GM13977 (cell line): Measurements from ENCODE around the gene ETV3L.

Experiments
- DNase-seq: peaks from one replicate; pipeline ENCODE4 v3.0.0; 2012; ENCODE audit warnings: low spot score
- in situ Hi-C: fragments of 300-500 bp; cut with MboI; formaldehyde crosslinking; loops from one replicate; pipeline ENCODE4 v1.12.0; 2022; ENCODE audit warnings: low sequenced_read_pairs, low pct_unique_long_range_greater_than_20kb, mixed read lengths, inconsistent platforms; ENCODE audit not compliant: unreplicated experiment
- TF ChIP-seq, protein P1 (sequence below): IDR thresholded peaks from 2 replicates; pipeline ENCODE4 v1.5.1; 2012; ENCODE audit warnings: mild to moderate bottlenecking, control low read depth; ENCODE audit not compliant: insufficient read depth; ENCODE audit errors: extremely low read depth, missing control alignments

Gene ETV3L

DNA sequence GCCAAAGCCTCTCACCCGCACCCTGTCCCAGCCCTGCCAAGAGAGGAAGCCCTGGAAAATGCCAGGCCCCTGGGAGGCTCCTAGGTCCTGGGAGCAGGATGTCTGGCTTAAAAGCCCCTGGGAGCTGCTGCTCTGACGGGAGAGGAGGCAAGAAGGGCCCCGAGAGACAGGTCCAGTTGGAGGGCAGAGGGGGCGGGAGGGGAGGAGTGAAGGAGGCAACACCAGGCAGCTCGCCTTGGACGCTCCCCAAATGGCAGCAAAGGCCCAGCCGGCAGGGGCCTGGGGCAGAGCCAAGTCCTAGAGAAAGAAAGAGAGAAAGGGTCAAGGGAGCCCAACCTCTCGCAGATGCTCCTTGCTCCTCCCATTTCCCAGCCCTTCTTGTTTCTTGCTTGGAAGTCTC is 6.8 kb downstream of the ETV3L start:
- in situ Hi-C loops: loop anchor here (5.0 kb wide), 1 partner anchor 69 kb away; no protein-coding TSS in a partner anchor
- TF ChIP-seq, protein P1, sequence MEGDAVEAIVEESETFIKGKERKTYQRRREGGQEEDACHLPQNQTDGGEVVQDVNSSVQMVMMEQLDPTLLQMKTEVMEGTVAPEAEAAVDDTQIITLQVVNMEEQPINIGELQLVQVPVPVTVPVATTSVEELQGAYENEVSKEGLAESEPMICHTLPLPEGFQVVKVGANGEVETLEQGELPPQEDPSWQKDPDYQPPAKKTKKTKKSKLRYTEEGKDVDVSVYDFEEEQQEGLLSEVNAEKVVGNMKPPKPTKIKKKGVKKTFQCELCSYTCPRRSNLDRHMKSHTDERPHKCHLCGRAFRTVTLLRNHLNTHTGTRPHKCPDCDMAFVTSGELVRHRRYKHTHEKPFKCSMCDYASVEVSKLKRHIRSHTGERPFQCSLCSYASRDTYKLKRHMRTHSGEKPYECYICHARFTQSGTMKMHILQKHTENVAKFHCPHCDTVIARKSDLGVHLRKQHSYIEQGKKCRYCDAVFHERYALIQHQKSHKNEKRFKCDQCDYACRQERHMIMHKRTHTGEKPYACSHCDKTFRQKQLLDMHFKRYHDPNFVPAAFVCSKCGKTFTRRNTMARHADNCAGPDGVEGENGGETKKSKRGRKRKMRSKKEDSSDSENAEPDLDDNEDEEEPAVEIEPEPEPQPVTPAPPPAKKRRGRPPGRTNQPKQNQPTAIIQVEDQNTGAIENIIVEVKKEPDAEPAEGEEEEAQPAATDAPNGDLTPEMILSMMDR: no peak
- DNase-seq: no peak

DNA sequence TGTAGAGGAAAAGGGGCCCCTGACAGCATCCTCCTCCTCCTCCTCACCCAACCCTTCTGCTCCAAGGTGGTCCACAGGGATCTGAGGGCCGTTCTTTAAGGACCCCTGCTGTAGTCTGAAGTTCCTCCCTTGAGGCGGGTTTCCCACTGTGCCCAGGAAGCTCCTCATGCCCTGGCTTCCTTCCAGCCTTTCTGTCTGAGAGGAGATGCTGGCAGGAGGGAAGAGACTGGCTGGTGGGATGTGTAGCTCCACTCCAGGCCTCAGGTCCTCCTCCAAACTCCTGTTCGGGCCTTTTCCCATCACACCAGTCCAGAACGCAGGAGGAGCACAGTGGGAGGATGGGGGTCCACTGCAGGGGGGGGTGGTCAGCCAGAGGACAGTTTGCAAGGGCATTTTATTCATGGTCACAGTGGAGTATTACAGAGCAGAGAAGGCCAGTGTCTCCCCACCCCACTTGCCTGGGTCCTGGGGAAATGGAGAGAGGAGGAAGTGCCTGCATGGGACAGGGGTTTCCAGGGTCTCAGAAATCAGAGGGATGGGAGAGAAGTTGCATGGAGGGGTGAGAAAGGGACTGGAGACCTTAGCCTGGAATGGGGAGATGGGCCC is 7.8 kb downstream of the ETV3L start:
- DNase-seq: no peak

DNA sequence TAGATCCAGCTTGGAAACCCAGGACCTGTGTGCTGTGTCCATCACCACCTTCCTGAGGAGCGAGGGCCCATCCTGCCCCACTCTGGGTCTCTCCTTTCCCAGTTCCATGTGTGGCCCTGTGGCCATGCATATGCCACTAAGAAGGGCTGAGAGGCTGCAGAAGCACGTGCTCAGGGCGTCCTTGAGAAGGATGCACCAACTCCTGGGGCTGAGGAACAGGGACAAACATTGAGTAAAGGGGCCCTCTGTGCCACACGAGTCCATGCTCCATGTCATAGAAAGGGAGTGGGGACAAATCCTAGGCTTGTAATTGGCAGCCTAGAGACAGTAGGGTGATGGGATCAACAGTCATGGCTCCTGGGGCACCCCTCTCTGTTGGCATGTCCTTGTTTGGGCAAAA is 8.4 kb downstream of the ETV3L start:
- in situ Hi-C loops: loop anchor here (5.0 kb wide), 1 partner anchor 71 kb away; no protein-coding TSS in a partner anchor
- TF ChIP-seq, protein P1: no peak
- no peak for DNase-seq

More for the DNA sequence above, 7.8 kb downstream of the ETV3L start:
- TF ChIP-seq, protein P1: no peak
- in situ Hi-C loops: loop anchor here (5.0 kb wide), 1 partner anchor 71 kb away; no protein-coding TSS in a partner anchor

DNA sequence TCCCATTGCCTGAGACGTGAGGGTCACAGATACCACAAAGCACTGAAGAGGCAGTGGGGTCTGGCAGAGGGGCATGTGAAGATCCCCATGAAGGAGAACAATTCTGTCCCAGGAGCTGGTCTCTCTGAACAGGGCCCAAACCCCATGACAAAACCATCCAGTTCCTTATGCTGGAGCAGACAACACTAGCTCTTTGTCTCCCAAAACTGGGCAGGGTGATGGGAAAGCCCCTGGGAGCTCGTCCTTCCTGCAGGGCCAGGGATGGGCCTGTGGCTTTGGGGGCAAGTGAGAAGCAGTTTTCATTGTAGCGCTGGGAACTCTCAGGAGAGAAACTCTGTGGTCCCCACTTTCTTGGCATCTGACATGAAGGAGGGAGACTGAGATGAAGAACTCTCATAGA is 8.8 kb downstream of the ETV3L start:
- in situ Hi-C loops: loop anchor here (5.0 kb wide), 1 partner anchor 72 kb away; no protein-coding TSS in a partner anchor
- no peak for DNase-seq
- TF ChIP-seq, protein P1: no peak

DNA sequence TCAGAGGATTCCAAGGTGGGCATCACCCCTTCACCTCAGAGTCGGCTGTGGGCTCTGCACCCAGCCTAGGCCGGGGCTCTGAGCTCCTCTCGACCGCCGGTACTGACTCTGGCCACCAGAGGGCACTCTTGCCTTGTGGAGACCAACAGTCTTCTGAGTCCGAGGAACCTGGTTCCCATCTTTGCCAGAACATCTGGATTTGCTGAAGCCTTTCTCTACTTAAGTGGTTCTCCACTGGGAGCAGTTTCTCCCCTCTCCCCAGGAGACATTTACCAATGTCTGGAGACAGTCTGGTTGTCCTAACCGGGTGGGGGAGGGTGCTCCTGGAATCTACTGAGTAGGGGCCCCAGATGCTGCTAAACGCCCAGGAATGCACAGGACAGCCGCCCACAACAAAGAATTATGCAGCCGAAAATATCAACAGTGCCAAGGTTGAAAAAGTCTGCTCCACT is 9.4 kb downstream of the ETV3L start:
- in situ Hi-C loops: loop anchor here (5.0 kb wide), 1 partner anchor 72 kb away; no protein-coding TSS in a partner anchor
- TF ChIP-seq, protein P1: peak; percentile 96
- DNase-seq: peak; percentile 85

DNA sequence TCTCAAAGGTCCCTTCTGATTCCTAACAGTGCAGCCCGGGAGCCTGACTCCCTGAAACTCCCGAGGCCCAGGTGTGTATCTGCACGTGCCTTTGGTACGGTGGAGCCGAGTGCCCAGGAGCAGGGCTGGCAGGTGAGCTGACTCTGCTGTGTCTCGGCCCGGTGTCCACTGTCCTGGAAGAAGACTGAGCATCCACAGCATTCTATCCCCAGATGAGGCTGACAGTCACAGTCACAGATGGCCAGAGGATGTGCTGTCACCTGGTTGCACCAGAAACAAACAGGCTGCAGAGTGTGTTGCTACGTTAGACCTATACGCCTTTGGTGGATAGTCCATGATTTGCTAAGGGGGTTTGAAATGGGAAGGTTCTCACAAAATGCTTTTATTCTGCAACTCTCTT is 9.8 kb downstream of the ETV3L start:
- in situ Hi-C loops: loop anchor here (5.0 kb wide), 1 partner anchor 73 kb away; no protein-coding TSS in a partner anchor
- TF ChIP-seq, protein P1: peak; percentile 14
- no peak for DNase-seq
